ENCODE results near the gene CDK10.
"Not testable (repeated sequence)": the region's sequence is repeated elsewhere in the genome, so short reads cannot be mapped to it uniquely, and the experiment has no call there.

The CDK10 gene

GRCh38 chr16:89668790-89669158 is 17.7 kb upstream of the CDK10 start:
- no peak for DNase-seq (ENCODE audit: low spot score)

GRCh38 chr16:89669755-89670154 is 16.7 kb upstream of the CDK10 start:
- no peak for DNase-seq (ENCODE audit: low spot score)

GRCh38 chr16:89670496-89671431 is 15.7 kb upstream of the CDK10 start:
- DNase-seq (ENCODE audit: low spot score): no peak

- not testable (repeated sequence) for DNase-seq (ENCODE audit: low spot score)
Measured at GRCh38 chr16:89671565-89671964, 14.9 kb upstream of the CDK10 start.

- no peak for DNase-seq (ENCODE audit: low spot score)
Measured at GRCh38 chr16:89672177-89672941, 14.1 kb upstream of the CDK10 start.

GRCh38 chr16:89678258-89678657 is 8.2 kb upstream of the CDK10 start:
- DNase-seq (ENCODE audit: low spot score): no peak

- DNase-seq (ENCODE audit: low spot score): no peak
Measured at GRCh38 chr16:89685916-89686315, 573 bp upstream of the CDK10 start.

GRCh38 chr16:89687092-89687940 is 827 bp downstream of the CDK10 start:
- no peak for DNase-seq (ENCODE audit: low spot score)

GRCh38 chr16:89688395-89688794 is 1.9 kb downstream of the CDK10 start:
- no peak for DNase-seq (ENCODE audit: low spot score)

GRCh38 chr16:89689142-89689541 is 2.7 kb downstream of the CDK10 start:
- DNase-seq (ENCODE audit: low spot score): no peak

- not testable (repeated sequence) for DNase-seq (ENCODE audit: low spot score)
Measured at GRCh38 chr16:89689621-89690020, 3.1 kb downstream of the CDK10 start.

- no peak for DNase-seq (ENCODE audit: low spot score)
Measured at GRCh38 chr16:89690392-89690901, 4.0 kb downstream of the CDK10 start.

- no peak for DNase-seq (ENCODE audit: low spot score)
Measured at GRCh38 chr16:89691231-89691985, 4.9 kb downstream of the CDK10 start.

GRCh38 chr16:89691986-89692569 is 5.6 kb downstream of the CDK10 start:
- DNase-seq (ENCODE audit: low spot score): no peak

GRCh38 chr16:89693289-89693731 is 6.8 kb downstream of the CDK10 start:
- no peak for DNase-seq (ENCODE audit: low spot score)

GRCh38 chr16:89693931-89694783 is 7.7 kb downstream of the CDK10 start:
- peak; percentile 28 for DNase-seq (ENCODE audit: low spot score)

- DNase-seq (ENCODE audit: low spot score): not testable (repeated sequence)
Measured at GRCh38 chr16:89694784-89695085, 8.2 kb downstream of the CDK10 start.

- no peak for DNase-seq (ENCODE audit: low spot score)
Measured at GRCh38 chr16:89695086-89695874, 8.8 kb downstream of the CDK10 start.
